A549 treated with Mapracorat at 1 μM for 4 hours (cell line): ENCODE results near the gene RCOR3. TPM values are rescaled to one million over a fixed set of nuclear protein-coding genes. Genes with fewer than 3 reads are reported as not detected.

ENCODE experiments used
- total RNA-seq: library from RNA; stranded (reverse); fragments of 200-300 nt; extraction: Qiagen RNA extraction; gene quantifications from 5 replicates; pipeline ENCODE4 v1.2.3, GENCODE V29; 2022

Gene RCOR3
- 28.8 to 31.6 TPM (median 29.9 TPM) in 5 replicates for total RNA-seq

GRCh38 chr1:211258756-211259637 is at the start of gene RCOR3:
Gene RCOR3, plus strand, starts transcription at chr1:211259366. Its CDS starts 195 bp downstream, at chr1:211259561.

GRCh38 chr1:211326528-211327345 is 67.6 kb downstream of the RCOR3 start, which contains the start of gene TRAF5:
Gene TRAF5, plus strand, starts transcription at chr1:211326833. Its CDS starts 26,407 bp downstream, at chr1:211353240.

Other genes with a start within 250 kb of the RCOR3 start
- 2.0 to 2.2 TPM (median 2.1 TPM) in 5 replicates for gene KCNH1, start 125.2 kb upstream of the RCOR3 start, total RNA-seq
- 6.3 to 7.8 TPM (median 7.6 TPM) in 5 replicates for gene TRAF5, start 67.5 kb downstream of the RCOR3 start, total RNA-seq
- not detected in 5 replicates for gene RD3, start 232.8 kb downstream of the RCOR3 start, total RNA-seq